ENCODE results near the gene UPP1. TPM values are rescaled to one million over a fixed set of nuclear protein-coding genes. Genes with fewer than 3 reads are reported as not detected.

Gene UPP1
- total and polyA plus RNA-seq, 9 donors: 0.71 to 3.2 (median 1.7) TPM

DNA sequence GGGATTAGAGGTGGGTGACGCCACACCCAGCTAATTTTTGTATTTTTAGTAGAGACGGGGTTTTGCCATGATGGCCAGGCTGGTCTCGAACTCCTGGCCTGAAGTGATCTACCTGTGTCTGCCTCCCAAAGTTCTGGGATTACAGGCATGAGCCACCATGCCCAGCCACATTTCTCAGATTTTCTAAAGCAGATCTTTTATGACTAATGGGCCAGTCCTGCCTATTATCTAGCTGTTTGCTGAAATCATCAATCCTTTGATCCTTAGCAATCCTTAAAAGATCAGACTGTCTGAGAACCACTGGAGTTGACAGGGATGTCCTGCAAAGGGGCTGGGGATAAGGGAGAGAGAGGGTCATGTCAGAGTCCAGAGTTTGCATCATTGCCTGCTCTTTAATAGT lies 61.0 kb downstream of the UPP1 start:
- WGBS (ENCODE audit: insufficient coverage): 57% methylated on average over 3 of the region's 3 CpGs
- no peak overlapping the region for H3K27ac ChIP-seq (ENCODE audit: low read length)
- DNase-seq: no peak
- no peaks in the 10 kb centered on the region for H3K4me1 ChIP-seq (ENCODE audit: control insufficient read depth, insufficient read depth, low read length)
- H3K9me3 ChIP-seq (replicated peaks; ENCODE audit: control insufficient read depth, low read depth, low read length): no peaks in the 10 kb centered on the region
- no peaks in the 10 kb centered on the region for H3K36me3 ChIP-seq (ENCODE audit: control insufficient read depth, insufficient read depth, low read length)
- no peaks in the 10 kb centered on the region for H3K27me3 ChIP-seq (ENCODE audit: control insufficient read depth, insufficient read depth, low read length)
- H3K4me3 ChIP-seq (ENCODE audit: low read length): no peak overlapping the region

DNA sequence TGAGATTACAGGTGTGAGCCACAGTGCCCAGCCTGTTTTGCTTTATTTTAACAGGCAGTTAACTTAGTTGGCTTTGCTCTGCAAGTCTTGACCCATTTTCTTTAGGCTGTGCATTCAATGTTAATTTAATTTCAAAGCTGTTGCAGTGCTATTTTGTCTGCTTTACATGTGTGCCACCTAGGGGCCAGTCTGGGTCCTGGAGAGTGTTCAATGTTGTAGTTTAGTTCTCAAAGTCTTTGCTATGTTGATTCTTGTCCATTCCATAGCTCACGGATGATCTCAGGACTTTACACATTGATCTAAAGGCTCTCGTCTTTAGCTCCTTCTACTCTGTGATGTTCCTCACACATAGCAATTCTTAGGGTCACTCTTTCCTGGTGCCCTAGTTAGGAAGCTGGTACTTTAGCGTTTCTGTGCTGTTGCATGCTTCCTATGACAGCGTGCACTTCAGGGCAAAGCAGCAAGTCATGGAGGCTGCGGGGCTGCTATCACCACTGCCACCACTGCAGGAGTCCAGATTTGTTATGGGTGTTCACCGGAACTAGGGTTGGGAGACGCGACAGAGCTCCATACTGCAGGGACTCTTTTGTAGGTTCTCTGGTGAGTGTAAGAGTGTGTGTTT lies 65.8 kb downstream of the UPP1 start:
- 68% methylated on average over 5 of the region's 8 CpGs for WGBS (ENCODE audit: insufficient coverage)
- Histone ChIP-seq H3K27ac (ENCODE audit: low read length) (no peak overlapping the region), H3K4me3 (ENCODE audit: low read length) (no peak overlapping the region), H3K9me3 (replicated peaks; ENCODE audit: control insufficient read depth, low read depth, low read length) (no peaks in the 10 kb centered on the region), H3K27me3 (ENCODE audit: control insufficient read depth, insufficient read depth, low read length) (no peaks in the 10 kb centered on the region), H3K36me3 (ENCODE audit: control insufficient read depth, insufficient read depth, low read length) (no peaks in the 10 kb centered on the region), H3K4me1 (ENCODE audit: control insufficient read depth, insufficient read depth, low read length) (no peaks in the 10 kb centered on the region)
- no peak for DNase-seq

Other genes with a start within 250 kb of the UPP1 start
- gene PKD1L1, start 140.8 kb upstream of the UPP1 start, total RNA-seq: 0.49 TPM
- 1 to 10 TPM in 2 of 8 donors, under 1 TPM in 6; 0.27 to 1.9 (median 0.61) TPM for gene PKD1L1, start 140.8 kb upstream of the UPP1 start, polyA plus RNA-seq (ENCODE audit: insufficient read depth in 1 of 8, insufficient read length in 8 of 8, low replicate concordance in 1 of 8)
- gene HUS1, start 109.7 kb upstream of the UPP1 start, total RNA-seq: 15.0 TPM
- 10 to 100 TPM; 13.4 to 16.8 (median 14.4) TPM for gene HUS1, start 109.7 kb upstream of the UPP1 start, polyA plus RNA-seq (ENCODE audit: insufficient read depth in 1 of 8, insufficient read length in 8 of 8, low replicate concordance in 1 of 8)
- gene SUN3, start 60.2 kb upstream of the UPP1 start, total RNA-seq: not detected
- gene SUN3, start 60.2 kb upstream of the UPP1 start, polyA plus RNA-seq (ENCODE audit: insufficient read depth in 1 of 8, insufficient read length in 8 of 8, low replicate concordance in 1 of 8): not detected
- 0.09 TPM for gene C7orf57, start 53.7 kb upstream of the UPP1 start, total RNA-seq
- under 1 TPM in 5 of 8 donors, not detected in 3; 0.09 to 0.17 (median 0.11) TPM for gene C7orf57, start 53.7 kb upstream of the UPP1 start, polyA plus RNA-seq (ENCODE audit: insufficient read depth in 1 of 8, insufficient read length in 8 of 8, low replicate concordance in 1 of 8)
- 0.04 TPM for gene ABCA13, start 82.2 kb downstream of the UPP1 start, total RNA-seq
- gene ABCA13, start 82.2 kb downstream of the UPP1 start, polyA plus RNA-seq (ENCODE audit: insufficient read depth in 1 of 8, insufficient read length in 8 of 8, low replicate concordance in 1 of 8): under 1 TPM; 0.05 to 0.13 (median 0.08) TPM

Measured in muscle of leg (tissue), 11 donors.